Esophagus (tissue), 2 donors: ENCODE measurements around the gene NTHL1. TPM values are rescaled to one million over a fixed set of nuclear protein-coding genes. Genes with fewer than 3 reads are reported as not detected.
A peak's percentile ranks its signal among the peaks of the same experiment; 100 is the strongest.

Experiments used
- H3K27ac ChIP-seq, 2 donors: one replicate each; pipeline ENCODE4 v1.5.1; 2013; ENCODE audit warnings: low read depth in 2 of 2, mild to moderate bottlenecking in 2 of 2, inconsistent platforms in 1 of 2, low read length in 1 of 2, moderate library complexity in 1 of 2
- H3K27me3 ChIP-seq, 2 donors: one replicate each; pipeline ENCODE4 v1.6.1; 2013; ENCODE audit warnings: low read length in 2 of 2, control low read depth in 1 of 2, mild to moderate bottlenecking in 1 of 2; ENCODE audit not compliant: insufficient read depth in 2 of 2, control insufficient read depth in 1 of 2
- H3K36me3 ChIP-seq, 2 donors: one replicate each; pipeline ENCODE4 v1.6.1; 2013; ENCODE audit warnings: low read length in 1 of 2; ENCODE audit not compliant: control insufficient read depth in 2 of 2, insufficient read depth in 2 of 2
- H3K4me1 ChIP-seq, 2 donors: one replicate each; pipeline ENCODE4 v1.6.1; 2013; ENCODE audit warnings: low read length in 1 of 2; ENCODE audit not compliant: control insufficient read depth in 2 of 2, insufficient read depth in 2 of 2
- H3K4me3 ChIP-seq, 2 donors: one replicate each; pipeline ENCODE4 v1.5.1; 2013; ENCODE audit warnings: low read length in 2 of 2, mild to moderate bottlenecking in 2 of 2, low read depth in 1 of 2, moderate library complexity in 1 of 2
- H3K9me3 ChIP-seq, 2 donors: one replicate each; pipeline ENCODE4 v1.6.1; 2013; ENCODE audit warnings: mild to moderate bottlenecking in 2 of 2, low read depth in 1 of 2, low read length in 1 of 2, moderate library complexity in 1 of 2; ENCODE audit not compliant: control insufficient read depth in 2 of 2, insufficient read depth in 1 of 2
- WGBS, 2 donors: extraction: QIAGEN DNeasy Blood & Tissue Kit; methylation state at CpG; one replicate each; pipeline ENCODE4 v1.1.7; 2013; 5-methylcytosine and 5-hydroxymethylcytosine counted together
- polyA plus RNA-seq, 2 donors: library from polyadenylated mRNA; stranded (reverse); fragments of 200-250 nt; gene quantifications; one replicate each; pipeline ENCODE4 v1.2.3, GENCODE V29; 2013
- donor health status: healthy with polysubstance abuse.
- donor health status: Bipolar disorder and iron deficiency.

The NTHL1 gene
- polyA plus RNA-seq, 2 donors: 15.1 to 16.2 TPM

GRCh38 chr16:2008009-2008526 lies 39.6 kb downstream of the NTHL1 start:
- Histone ChIP-seq H3K27me3 (no peaks in the 10 kb centered on the region), H3K4me3 (peak overlapping the region; percentile 7 to 84), H3K4me1 (peaks cover 16 to 47% of the 10 kb centered on the region in 2 donors), H3K27ac (peak overlapping the region; percentile 88 to 90), H3K9me3 (no peaks in the 10 kb centered on the region), H3K36me3 (peaks cover 0 to 23% of the 10 kb centered on the region in 2 donors)
- 18 to 21% methylated on average over 15 of the region's 15 CpGs for WGBS, 2 donors

DNA sequence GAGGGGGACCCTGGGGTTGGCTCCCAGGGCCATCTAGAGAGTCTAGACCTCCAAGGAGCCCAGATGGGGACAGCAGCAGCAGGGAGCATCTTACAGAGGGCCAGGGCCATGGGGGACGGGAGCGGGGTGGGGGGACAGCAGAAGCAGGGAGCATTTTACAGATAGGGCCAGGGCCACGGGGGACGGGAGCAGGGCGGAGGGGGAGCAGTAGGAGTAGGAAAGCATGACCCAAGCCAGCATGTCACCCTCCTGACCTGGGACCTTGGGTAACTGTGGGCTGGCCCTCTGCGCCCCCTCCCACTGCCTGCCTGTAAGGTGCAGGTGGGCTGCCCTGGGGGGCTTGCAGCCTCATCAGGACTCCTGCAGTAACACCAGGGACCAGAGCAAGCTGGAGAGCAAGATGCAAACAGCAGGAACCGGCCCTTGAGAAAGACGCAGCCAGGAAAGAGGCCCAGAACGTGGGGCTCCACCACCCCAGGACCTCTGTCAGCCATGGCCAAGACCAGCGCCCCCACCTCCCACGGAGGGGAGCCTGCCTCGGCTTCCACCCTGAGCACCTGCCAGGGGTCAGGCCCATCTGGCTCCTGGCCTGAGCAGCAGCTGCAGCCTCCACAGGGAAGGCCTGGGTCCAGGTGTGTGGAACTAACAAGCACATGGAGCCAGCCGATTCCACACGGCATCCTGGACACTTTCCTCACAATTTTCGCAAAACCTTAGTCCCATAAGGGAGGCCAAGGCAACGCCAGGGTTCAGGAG lies 40.4 kb downstream of the NTHL1 start:
- WGBS, 2 donors: 65 to 66% methylated on average over 15 to 16 of the region's 16 CpGs
- H3K4me1 ChIP-seq: peaks cover 16 to 47% of the 10 kb centered on the region in 2 donors
- H3K9me3 ChIP-seq: no peaks in the 10 kb centered on the region
- peaks cover under 1 to 31% of the 10 kb centered on the region in 2 donors for H3K36me3 ChIP-seq
- no peaks in the 10 kb centered on the region for H3K27me3 ChIP-seq
- H3K27ac ChIP-seq: peak overlapping the region; percentile 88 to 90
- peak overlapping the region; percentile 14 to 84 for H3K4me3 ChIP-seq

DNA sequence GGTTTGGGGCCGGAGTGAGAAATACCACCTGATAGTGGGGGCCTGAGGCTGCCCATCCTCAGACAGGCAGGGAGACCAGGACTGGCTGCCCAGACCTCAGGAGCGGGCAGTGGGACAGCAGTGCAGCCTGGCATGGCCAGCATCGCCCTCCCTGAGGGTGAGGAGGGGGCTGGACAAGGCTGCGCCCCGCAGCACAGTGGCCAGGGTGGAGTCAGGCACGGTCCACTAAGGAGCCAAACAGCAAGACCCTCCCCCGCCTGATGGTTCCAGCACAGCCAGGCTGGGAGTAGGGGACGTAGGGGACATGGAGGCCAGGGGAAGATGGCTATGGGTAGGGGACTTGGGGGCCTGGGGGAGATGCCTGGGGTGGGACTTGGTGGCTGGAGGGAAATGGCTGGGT lies 41.3 kb downstream of the NTHL1 start:
- H3K36me3 ChIP-seq: peaks cover 7 to 40% of the 10 kb centered on the region in 2 donors
- 92 to 96% methylated on average over 8 of the region's 8 CpGs for WGBS, 2 donors

GRCh38 chr16:2005646-2006045 lies 42.0 kb downstream of the NTHL1 start:
- Histone ChIP-seq H3K4me1 (peaks cover 16 to 47% of the 10 kb centered on the region in 2 donors), H3K27me3 (no peaks in the 10 kb centered on the region), H3K27ac (no peak overlapping the region), H3K36me3 (peaks cover 7 to 46% of the 10 kb centered on the region in 2 donors), H3K4me3 (no peak overlapping the region), H3K9me3 (no peaks in the 10 kb centered on the region)
- 70 to 75% methylated on average over 21 of the region's 21 CpGs for WGBS, 2 donors

More for the DNA sequence above, 41.3 kb downstream of the NTHL1 start:
- H3K4me3 ChIP-seq: no peak overlapping the region
- peaks cover 16 to 47% of the 10 kb centered on the region in 2 donors for H3K4me1 ChIP-seq
- no peaks in the 10 kb centered on the region for H3K27me3 ChIP-seq
- H3K27ac ChIP-seq: no peak overlapping the region
- H3K9me3 ChIP-seq: no peaks in the 10 kb centered on the region

DNA sequence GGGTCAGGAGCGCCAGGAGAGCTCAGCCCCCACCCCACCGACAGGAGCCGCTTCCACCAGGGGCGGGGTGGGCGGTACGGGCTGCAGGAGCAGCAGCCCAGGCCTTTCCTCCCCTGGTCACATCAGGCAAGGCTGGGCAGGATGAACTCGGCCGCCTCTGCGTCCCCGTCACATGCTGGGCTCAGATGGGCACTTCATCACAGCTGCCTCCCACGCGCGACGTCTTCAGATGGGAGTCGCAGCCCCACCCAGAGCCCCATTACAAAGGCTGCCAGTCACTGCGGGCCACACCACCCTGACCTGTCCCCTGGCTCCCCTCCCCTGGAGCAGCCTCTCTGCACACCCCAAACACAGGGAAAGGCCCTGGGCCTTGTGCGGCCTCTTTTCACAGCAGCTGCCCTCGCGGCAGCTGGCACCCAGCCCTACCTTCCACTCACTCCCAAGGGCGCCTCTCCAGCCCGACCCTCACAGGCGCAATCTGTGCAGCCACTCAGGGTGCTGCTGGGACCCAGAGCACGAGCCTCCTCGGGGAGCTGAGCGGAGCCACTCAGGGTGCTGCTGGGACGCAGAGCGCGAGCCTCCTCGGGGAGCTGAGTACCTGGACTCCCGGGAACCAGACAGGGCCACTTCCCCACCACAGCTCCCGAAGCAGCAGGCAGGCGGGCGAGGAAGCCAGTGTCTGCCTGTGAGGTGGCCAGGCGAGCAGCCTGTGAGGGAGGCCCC lies 42.7 kb downstream of the NTHL1 start:
- no peak overlapping the region for H3K27ac ChIP-seq
- H3K27me3 ChIP-seq: no peaks in the 10 kb centered on the region
- no peak overlapping the region for H3K4me3 ChIP-seq
- peaks cover 12 to 52% of the 10 kb centered on the region in 2 donors for H3K36me3 ChIP-seq
- no peaks in the 10 kb centered on the region for H3K9me3 ChIP-seq
- WGBS, 2 donors: 74 to 80% methylated on average over 34 of the region's 34 CpGs
- peaks cover 16 to 41% of the 10 kb centered on the region in 2 donors for H3K4me1 ChIP-seq

DNA sequence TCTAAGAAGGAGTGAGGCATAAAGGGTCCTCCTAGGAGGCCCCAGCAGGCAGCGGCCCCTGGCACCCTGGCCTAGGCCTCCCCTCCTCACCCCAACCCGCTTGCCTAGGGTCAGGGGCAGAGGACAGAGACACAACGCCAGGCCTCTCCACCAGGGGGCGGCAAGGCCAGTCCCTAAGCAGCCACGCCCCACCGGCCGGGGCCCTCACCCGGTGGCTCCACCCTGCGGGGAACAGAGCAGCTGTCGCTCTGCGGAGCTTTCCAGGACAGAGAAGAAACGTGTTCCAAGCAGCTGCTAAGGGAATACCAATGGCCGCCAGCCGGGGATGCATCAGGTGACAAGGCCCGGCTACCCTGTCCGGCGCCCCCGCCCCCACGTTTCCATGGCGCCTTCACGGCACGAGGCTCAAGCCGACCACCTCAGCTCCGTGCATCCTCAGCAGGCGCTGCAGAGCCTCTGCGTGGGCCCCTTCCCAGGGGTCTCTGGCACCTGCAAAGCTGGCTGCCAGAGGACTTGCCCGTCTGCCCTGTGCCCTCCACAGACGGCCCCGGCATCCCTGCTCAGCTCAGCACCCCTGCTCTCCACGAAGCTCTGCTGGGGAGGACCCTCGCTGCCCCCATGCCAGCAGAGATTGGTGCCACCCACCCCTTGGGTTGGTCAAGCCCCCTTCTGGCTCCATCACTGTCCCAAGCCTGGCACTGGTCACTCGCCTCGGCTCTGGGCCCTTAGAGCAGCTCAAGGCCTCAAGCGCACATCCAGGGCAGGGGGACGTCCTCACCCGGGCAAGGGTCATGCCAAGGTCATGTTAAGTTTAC lies 43.6 kb downstream of the NTHL1 start:
- Histone ChIP-seq H3K9me3 (no peaks in the 10 kb centered on the region), H3K4me3 (no peak overlapping the region), H3K27me3 (no peaks in the 10 kb centered on the region), H3K4me1 (peaks cover 16 to 43% of the 10 kb centered on the region in 2 donors), H3K36me3 (peaks cover 15 to 61% of the 10 kb centered on the region in 2 donors), H3K27ac (peak overlapping the region in 1 of 2 donors; percentile 16)
- 32 to 37% methylated on average over 30 to 36 of the region's 36 CpGs for WGBS, 2 donors

GRCh38 chr16:2003231-2003826 lies 44.3 kb downstream of the NTHL1 start:
- Histone ChIP-seq H3K36me3 (peaks cover 15 to 67% of the 10 kb centered on the region in 2 donors), H3K4me1 (peaks cover 16 to 42% of the 10 kb centered on the region in 2 donors), H3K9me3 (no peaks in the 10 kb centered on the region), H3K27me3 (no peaks in the 10 kb centered on the region), H3K27ac (no peak overlapping the region), H3K4me3 (no peak overlapping the region)
- WGBS, 2 donors: 79 to 81% methylated on average over 8 of the region's 8 CpGs

DNA sequence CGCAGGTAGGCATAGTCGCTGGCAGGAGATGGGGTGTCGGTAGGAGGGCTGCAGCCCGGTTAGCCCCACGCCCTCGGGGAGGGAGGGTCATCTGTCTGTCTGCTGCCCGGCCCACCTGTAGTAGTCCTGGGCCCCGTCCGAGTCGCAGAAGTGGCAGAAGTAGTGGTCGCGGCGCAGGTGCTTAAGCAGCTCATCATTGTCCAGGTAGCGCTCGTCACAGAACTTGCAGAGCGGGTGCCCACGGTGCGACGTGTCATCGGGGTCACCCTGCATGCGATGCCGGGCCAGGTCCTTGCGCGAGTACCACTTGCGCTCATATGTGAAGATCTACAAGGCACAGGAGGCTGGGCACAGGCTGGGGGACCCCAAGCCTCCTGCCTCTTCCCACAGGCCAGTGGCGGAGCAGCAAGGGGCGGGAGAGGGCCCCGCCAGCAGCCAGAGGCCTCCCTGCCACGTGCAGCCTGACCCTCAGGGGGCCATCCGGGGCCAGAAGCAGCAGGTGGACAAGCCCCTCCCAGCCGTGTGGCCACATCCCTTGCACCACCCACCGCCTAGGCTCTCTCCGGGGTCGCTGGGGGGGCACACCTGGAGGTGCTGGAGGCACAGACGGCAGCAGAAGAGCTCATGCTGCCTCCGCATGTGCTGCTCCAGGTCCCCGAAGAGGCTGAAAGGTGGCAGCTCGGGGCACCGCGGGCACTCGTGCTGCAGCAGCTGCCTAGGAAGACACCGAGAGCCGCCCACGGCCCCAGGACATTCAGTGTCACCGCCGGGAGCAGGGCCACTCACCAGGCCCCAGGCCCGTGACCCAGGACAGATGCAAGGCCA lies 45.0 kb downstream of the NTHL1 start:
- H3K4me1 ChIP-seq: peaks cover 12 to 35% of the 10 kb centered on the region in 2 donors
- 92 to 93% methylated on average over 47 of the region's 47 CpGs for WGBS, 2 donors
- peaks cover 15 to 71% of the 10 kb centered on the region in 2 donors for H3K36me3 ChIP-seq
- H3K27ac ChIP-seq: no peak overlapping the region
- H3K4me3 ChIP-seq: no peak overlapping the region
- H3K9me3 ChIP-seq: no peaks in the 10 kb centered on the region
- H3K27me3 ChIP-seq: no peaks in the 10 kb centered on the region
